Activated naive CD4-positive, alpha-beta T cell treated with anti-CD3 and anti-CD28 coated beads, Interleukin-2, amount 50 U/mL, for 16 hours (primary cell): ENCODE results near the gene WRAP73.

Experiments
- DNase-seq: peaks from one replicate; pipeline ENCODE4 v3.0.0-alpha.2; 2020

WRAP73 gene

DNA sequence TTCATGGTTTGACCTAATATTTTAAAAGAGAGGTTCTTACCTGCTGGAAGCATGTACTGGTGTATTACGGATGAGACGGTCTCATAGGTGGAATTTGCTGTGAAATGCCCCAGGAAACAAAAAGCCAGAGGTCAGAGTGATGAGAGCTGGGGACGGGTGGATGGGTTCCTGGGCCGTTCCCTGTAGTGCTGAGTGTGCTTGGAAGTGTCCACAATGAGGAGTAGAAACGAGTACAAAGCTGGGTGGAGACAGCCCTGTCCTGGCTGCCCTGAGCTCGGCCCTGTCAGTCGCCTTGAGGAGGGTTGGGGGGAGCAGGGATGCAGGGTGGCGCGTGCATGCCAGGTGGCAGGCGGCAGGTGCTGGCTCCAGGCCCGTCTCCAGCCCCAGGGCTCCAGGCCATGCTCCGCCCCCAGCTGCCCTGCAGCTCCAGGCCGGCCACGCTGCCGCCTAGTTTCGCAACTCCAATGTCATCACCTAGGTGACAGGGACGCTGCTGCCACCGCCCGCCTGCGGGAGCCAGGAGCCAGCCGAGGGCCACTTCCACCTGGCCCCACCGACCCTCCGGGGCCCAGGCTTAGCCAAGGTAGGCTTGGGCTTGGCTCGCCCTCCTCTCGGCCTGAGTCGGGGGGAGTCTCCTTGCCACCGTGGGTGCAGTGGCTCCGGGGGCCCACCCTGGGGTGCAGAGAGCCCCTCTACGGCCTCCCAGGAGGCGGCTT, 18.8 kb upstream of the WRAP73 start:
- DNase-seq, result no peak

DNA sequence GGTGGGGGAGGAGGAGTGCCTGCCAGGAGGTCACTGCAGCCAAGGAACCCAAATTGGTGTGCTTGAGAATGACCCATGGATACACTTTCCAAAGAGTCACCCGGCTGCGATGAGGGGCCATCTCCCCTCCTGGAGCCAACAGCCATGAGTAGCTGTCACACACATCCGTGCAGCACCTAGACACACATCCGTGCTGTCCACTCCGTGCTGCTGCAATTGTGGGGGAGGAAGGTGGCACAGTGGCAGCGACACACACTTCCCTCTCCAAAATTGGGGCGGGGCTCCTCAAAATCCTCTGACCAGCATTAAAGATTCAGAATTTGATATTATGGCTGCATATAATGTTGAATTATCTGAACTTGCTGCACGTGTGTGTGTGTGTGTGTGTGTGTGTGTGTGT, 18.2 kb upstream of the WRAP73 start:
- DNase-seq, result no peak

DNA sequence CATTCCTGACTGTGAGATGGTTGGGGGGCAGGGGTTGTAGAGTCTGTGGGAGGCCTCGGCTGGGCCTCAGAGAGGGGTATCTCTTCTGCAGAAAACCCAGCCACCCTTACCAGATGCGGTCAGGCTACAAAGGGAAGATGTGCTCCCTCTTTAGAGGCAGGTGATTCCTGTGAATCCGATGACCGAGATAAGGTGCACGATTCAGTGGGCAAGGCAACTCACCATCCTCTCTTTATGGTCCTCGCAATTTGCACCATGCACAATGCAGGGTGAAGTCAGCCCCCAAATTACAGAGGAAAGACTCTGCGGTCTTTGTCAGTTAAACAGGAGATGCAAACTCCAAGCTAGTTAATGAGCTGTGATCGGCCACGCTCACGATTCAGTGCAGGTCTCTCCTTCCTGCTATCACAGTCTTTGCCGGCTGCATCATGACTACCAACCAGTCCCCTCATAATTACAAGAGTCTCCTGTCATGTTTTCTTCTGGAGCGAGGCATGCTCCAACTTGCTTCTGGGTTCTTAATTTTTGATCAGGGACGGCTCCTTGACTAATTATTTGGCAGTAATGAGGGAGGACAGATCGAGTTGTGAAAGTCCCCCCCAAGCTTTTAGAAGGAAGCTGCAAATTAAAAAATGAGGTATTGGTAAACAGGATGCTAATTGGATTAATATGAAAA, 14.9 kb upstream of the WRAP73 start:
- no peak for DNase-seq

DNA sequence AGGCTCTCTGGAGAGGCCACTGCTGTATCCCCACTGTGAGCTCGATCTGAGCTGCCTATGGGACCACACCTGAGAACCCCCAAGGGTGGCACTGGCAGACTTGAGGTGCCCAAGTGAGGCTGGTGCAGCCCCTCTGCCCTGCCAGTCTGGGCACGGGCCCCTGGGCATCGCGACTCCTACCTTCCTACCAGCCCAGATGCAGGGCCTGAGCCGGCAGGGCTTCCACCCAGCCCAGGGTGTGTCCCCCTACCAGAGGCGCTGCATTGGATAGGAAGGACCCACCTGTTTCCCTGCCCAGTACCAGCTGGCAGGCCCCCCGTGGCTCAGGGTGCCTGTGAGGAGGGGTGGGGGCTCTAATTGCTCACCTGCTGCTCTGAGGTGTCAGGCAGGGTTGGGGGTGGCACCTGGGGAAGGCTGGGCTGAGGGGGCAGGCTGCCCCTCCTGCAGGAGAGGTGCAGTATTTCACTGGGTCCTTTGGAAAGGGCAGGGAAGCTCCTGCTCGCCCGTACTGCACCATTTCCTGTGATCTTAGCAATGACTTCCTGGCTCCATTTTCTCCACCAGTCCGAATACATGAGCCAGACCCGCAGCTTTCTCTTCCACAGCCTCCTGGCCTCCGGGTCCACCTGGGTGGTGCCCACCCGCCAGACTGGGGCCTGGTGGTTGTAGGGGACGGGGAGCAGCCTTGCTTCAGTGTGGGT, 14.2 kb upstream of the WRAP73 start:
- DNase-seq, result peak; percentile 3

DNA sequence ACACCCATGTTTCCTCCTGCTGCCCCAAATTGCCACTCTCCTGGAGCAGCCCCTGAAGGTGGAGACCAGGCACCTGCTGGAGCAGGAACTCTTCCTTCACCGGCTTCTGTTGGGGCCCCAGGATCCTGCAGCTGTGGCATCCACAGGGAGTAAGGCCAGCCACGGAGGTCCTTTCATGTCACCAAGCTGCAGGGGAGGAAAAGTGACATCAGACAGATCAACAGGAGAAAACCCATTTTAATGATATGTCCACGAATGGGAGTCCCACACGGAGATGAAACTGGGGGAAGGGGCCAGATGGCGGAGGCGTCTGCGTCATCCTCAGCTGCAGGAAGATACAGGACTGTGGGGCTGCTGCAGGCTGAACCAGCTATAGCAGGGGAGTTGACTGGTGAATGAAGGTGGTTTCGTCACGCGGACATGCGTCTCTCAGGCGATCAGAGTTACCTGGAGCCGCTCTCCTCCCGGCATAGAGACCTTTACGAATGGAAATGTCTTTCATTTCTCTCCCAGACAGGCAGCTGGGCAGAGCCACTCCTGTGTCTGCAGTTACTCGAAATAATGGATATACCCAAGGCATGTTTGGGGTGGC, 12.3 kb upstream of the WRAP73 start:
- no peak for DNase-seq

DNA sequence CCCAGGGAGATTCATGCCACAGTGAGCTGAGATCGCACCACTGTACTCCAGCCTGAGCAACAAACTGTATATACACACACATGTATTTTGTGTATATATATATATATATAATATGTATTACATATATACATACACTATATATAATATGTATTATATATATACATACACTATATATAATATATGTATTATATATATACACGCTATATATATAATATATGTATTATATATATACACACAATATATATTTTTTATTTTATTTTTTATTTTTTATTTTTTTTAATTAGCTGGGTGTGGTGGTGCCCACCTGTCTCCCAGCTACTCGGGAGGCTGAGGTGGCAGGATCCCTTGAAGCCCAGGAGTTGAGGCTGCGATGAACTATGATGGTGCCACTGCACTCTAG, 11.7 kb upstream of the WRAP73 start:
- DNase-seq, result no peak

DNA sequence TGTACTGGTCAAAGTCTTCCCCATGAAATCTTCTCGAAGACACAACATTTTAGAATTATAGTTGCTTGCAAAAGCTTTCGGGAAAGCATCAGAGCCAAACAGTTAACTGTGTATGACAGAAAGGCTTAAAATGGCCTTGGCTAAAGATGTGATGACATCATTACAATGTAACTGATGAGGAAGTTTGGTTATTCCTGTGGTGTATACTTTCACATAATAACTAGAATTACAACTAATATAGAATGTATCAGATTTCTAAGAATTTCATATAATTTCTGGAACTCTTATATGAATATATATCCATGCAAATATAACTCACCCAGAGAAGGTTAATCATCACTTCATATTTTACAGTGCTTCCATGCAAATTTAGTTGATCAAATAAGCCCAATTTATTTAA, 10.8 kb upstream of the WRAP73 start:
- no peak for DNase-seq

DNA sequence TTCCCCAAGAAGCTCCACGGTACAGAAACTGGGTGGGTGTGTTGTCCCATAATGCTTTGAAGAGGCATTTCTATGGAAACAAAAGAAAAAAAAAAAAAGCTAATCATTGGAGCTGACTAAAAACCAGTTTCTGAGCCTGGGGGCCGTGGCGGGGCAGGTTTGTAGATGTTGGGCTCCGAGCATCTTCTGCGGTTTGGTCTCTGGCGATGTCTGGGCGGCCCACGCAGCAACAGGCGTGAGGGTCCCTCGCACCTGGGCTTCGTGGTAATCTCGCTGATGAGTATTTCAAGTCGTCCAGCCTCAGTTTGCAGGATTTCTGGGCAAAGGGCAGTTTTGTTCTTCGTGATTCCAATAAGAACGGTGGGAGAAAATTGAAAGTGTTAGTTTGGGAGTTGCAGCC, 9.2 kb upstream of the WRAP73 start:
- no peak for DNase-seq

DNA sequence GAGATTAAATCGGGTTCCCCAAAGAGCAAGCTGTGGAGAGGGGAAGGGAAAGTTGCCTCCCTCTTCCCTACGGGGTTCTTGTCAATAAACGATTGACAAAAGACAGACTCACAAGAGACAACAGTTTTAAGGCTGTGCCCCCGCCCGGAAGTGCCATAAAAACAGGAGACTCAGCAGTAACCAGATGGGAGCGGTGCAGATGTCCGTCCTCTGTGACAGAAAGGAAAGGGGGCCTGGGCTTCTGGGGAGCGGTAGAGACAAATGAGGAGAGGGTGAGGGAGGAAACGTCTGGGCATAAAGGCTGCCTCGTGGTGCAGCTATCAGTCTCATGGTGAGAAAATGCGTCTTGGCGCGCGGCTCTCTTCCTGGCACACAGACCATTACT, 8.3 kb upstream of the WRAP73 start:
- DNase-seq, result no peak

DNA sequence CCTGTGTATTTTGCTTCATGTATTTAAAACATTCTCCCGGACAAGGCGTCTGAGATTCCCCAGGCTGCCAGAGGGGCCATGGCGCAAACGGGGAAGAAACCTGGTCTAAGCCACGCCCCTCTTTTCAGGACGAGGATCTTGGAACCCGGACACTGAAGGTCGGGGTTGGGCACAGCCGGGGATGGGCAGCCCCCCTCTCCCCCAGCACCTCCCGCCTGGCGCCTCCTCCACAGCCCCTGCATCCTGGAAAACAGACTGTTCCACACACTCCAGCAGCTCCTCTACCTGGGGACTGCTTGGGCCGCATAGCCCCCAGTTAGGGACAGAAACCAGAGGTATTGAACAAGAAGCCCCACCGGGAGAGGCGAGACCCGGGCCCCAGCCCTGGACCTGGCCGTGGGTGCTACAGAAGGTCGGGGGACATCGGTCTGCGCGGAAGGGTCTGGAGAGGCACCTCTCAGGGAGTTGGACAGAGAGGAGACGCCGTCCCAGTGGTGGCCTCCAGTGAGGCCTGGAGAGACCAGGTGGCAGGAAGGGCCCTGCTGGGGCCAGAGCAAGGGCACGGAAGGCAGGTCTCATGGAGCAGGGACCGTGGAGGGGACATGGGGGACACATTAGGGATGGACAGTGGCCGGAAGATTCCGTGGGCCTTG, 7.8 kb upstream of the WRAP73 start:
- no peak for DNase-seq

DNA sequence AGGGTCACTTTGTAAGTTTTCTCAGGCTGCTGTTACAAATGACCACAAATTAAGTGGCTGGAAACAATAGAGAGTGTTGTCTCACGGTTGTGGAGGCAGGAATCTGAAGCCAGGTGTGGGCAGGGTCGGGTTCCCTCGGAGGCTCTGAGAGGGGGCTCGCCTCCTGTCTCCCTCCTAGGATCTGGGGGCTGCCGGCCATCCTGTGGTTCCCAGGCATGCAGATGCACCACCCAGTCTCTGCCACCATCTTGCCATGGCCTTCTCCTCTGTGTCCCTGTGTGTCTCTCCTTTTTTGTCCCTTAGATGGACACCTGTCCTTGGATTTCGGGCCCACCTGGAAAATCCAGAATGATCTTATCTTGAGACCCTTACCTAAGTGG, 7.2 kb upstream of the WRAP73 start:
- DNase-seq, result no peak

DNA sequence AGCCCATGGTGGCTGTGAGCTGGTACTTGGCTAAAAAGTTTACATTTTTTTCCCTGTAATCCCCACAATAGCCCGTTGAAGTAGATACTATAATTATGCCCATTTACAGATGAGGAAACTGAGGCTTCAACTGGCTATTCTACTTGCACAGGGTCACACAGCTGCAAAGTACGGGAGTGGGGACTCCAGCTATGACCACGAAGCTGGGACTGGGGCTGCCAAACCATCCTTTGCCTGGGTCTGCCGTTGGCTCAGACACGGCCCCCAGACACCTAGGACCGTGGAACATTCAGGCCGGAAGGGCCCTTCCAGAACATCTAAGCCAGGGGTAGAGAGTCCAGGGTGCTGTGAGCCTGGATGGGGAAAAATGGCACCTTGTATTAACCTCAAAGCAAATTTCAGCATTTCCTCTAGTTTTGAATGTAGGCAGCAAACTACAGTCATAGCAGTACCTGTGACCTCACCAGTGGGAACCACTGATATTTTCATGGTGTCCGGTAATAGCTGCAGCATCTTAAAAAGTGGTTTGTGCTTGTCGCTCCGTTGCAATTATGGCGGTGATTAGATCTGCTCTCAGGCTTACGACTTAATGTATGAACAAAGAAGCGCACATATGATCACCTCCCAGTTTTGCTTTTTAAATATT, 6.7 kb upstream of the WRAP73 start:
- DNase-seq, result no peak

DNA sequence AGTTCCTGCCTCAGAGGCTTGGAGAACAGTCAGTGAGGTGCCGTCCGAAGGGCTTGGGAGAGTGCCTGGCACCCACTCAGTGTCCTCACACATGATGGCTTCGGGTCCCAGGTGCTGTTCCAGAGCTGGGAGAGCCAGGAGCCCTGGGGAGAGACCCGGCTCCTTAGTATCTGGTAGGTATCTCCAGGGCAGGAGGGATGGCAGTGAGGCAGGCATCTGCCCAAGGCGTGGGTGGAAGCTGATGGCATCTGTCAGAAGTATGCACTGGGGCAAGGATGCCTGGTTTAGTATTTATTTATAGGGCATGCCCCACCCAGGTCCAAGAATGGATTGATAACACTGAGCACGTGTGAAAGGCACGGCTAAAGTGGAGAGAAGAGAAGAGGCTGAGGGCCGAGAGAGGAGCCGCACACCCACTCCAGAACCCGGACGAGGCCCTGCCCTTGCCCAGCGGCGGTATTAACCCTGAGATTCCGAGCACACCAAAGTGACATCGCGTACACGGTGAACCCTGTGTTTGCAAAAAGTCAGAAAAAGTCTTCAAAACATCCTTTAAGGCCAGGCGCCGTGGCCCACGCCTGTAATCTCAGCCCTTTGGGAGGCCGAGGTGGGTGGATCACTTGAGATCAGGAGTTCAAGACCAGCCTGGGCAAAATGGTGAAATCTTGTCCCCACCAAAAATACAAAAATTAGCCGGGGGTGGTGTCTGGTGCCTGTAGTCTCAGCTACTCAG, 4.8 kb upstream of the WRAP73 start:
- DNase-seq, result no peak

DNA sequence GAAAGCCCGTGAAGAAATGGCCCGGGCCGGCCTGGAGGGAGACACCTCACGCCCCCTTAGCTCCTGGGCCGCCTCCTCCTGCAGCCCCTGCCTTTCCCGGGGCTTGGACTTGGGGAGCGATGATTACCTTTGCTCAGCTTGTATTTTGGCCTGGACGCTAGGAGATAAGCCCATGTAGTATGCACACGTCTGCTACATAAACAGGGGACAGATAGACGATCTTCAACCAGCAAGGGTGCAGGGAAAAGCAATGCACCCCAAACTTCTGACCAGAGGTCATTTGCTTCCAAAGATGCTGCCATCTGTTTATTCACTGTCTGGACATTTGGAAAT, 3.3 kb upstream of the WRAP73 start:
- DNase-seq, result no peak

DNA sequence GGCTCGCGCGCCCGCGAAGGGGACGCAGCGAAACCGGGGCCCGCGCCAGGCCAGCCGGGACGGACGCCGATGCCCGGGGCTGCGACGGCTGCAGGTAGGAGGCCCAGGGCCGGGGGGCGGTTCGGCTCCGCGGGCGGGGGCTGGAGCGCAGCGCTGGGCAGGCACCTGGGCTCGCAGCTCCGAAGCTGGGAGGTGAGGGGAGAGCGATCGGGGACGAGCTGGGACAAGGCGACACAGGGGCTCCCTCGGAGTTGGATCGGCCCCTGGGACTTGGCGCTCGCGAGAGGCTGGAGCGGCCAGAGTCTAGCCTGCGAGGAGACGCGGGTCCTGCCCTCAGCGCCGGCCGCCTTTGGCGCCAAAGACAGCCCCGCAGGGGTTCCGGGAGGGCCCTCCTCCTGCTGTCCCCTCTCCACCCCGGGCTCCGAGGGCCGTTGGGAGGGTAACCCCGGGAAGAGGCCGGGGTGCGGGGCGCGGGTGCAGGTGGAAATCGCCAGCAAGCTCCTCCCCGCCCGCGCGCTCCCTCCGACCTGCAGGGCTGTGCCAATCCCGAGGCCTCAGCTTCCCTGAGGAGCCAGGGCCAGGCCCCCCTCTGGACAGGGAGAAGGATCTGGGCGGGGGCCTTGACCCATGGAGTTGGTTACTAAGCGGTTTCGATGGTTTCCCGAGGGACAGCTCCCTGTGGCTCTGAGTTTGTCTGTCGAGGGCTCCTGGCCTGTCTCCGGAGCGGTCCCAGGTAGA, 2.8 kb upstream of the WRAP73 start:
- no peak for DNase-seq

DNA sequence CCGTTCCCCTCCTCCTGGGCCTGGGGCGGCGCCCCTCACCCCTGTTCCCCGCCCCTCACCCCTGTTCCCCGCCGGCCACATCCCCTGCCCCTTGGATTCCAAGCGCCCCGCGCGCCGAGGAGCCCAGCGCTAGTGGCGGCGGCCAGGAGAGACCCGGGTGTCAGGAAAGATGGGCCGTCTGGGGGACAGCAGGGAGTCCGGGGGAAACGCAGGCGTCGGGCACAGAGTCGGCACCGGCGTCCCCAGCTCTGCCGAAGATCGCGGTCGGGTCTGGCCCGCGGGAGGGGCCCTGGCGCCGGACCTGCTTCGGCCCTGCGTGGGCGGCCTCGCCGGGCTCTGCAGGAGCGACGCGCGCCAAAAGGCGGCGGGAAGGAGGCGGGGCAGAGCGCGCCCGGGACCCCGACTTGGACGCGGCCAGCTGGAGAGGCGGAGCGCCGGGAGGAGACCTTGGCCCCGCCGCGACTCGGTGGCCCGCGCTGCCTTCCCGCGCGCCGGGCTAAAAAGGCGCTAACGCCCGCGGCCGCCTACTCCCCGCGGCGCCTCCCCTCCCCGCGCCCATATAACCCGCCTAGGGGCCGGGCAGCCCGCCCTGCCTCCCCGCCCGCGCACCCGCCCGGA, 2.1 kb upstream of the WRAP73 start, which contains the start of gene TP73:
Gene TP73 (plus strand): TSS at position 587 of the 618 bp plus-strand sequence. CDS start 29,850 bp downstream, outside the sequence.
- no peak for DNase-seq

DNA sequence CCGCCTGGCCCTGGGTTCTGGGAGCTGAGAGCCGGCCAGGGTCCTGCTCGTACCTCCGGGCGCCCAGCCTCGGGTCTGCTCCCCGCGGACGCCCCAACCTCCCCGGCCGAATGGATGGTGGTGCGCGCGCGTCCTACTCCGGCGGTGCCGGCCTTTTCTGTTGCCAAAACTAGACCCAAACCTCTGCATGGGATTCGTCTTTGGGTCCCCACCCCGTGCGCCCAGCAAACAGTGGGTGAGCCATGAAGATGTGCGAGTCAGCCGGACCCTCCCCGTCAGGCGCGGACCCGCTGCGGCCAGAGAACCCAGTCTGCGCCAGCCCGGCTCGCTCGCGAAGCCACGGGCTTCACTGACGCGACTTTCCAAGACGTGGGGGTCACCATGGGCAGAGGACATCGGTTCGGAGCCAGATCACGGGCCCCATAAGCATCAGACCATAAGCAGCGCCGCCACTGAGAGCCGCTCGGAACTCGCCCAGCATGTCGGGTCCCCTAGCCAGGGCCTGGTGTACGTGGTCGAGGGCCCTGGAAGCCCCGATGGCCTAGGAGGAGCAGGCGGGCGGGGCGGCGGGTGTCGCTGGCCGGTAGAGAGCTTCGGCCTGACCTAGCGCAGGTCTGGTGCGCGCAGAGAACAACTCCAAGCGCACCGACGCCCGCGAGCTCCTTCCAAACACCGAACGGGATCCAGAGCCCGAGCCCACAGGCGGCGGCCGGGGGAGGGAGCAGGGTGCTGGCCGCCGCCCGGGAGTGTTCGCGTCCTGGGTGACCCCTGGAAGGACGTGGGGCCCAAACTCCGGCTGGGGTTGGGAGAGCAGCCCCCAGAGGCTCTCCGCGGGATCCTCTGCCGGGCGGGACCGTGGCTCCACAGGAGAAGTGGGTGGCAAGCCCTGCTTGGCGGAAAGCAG, 1.4 kb upstream of the WRAP73 start:
- DNase-seq, result no peak

DNA sequence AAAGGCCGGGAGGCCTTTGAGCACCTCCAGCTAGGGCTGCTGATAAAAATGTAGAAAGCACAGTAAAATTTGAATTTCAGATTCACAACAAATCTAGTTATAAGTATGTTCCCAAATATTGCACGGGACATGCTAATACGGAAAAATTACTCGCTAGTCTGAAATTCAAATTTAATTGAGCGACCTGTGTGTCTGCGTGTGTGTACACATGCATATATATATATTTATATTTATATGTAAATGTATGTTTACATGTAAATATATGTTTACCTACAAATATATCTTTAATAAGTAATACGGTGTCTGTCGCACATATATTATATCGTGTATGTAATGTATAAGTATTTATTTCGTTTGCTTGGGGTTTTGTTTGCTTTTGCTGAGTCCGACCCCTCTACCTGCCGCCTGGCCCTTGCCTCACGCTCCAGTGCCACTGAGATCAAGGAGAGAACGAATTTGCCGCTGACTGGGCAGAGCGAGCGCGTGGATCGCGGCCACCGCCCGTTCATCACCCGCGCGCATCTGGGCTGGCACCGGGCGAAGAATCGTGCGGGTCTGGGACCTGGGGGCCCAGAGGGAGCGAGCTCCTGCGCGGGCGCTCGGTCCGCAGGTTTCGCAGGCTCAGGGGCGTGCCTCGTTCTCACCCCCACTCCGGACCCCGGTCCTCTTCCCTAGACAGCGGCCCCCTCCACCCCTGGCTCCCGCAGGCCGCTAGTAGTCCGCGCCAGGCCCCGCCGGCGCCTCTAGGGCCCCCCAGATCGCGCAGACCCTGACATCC, 534 bp upstream of the WRAP73 start:
- DNase-seq, result no peak

DNA sequence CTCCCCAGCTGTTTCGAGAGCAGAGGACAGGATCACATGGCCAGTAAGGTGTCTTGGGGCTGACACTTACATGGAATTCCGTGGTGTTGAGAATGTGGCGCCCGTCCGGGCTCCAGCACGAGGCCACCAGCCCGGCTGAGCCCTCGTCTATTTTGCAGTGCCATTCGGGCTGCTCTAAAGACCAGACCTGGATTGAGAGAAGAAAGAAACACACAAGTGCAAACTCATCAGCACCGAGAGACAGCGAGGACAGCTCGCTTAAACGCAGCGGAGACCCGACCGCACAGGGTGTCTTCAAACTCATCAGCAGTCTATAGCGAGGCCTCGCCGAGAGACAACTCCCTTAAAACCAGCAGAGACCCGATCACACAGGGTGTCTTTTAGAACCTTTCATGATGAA, 3.3 kb downstream of the WRAP73 start:
- DNase-seq, result no peak
